ENCODE data around the gene GALE. TPM values are rescaled to one million over a fixed set of nuclear protein-coding genes. Genes with fewer than 3 reads are reported as not detected.

GALE gene
- total RNA-seq, 1 donor from 2014 or later: 33.9 TPM

DNA sequence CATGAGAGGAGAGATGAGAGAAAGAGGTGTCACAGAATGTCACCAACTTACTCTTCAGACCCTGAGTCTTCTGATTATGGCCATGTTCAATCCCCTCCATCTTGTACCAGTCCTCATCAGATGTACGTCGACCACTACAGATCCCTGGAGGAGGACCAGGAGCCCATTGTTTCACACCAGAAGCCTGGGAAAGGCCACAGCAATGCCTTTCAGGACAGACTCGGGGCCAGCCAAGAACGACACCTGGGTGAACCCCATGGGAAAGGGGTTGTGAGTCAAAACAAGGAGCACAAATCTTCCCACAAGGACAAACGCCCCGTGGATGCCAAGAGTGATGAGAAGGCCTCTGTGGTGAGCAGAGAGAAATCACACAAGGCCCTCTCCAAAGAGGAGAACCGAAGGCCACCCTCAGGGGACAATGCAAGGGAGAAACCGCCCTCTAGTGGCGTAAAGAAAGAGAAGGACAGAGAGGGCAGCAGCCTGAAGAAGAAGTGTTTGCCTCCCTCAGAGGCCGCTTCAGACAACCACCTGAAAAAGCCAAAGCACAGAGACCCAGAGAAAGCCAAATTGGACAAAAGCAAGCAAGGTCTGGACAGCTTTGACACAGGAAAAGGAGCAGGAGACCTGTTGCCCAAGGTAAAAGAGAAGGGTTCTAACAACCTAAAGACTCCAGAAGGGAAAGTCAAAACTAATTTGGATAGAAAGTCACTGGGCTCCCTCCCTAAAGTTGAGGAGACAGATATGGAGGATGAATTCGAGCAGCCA lies 49.3 kb downstream of the GALE start:
- Mint-ChIP-seq H3K27ac (ENCODE audit: unreplicated experiment) (no peak overlapping the region), H3K4me3 (ENCODE audit: unreplicated experiment) (no peak overlapping the region), H3K27me3 (ENCODE audit: unreplicated experiment) (no peaks in the 10 kb centered on the region), H3K4me1 (ENCODE audit: unreplicated experiment) (peaks cover 7% of the 10 kb centered on the region), H3K9me3 (ENCODE audit: unreplicated experiment) (no peaks in the 10 kb centered on the region), H3K36me3 (ENCODE audit: low read depth, unreplicated experiment) (peaks cover 50% of the 10 kb centered on the region)
- peak; percentile 44 for TF ChIP-seq CTCF (IDR thresholded peaks at IDR 0.05; ENCODE audit: unreplicated experiment)
- peak; percentile 42 for DNase-seq (ENCODE audit: low spot score)

GRCh38 chr1:23748016-23748415 lies 52.5 kb downstream of the GALE start:
- no peak for TF ChIP-seq CTCF (IDR thresholded peaks at IDR 0.05; ENCODE audit: unreplicated experiment)
- no peaks in the 10 kb centered on the region for H3K9me3 Mint-ChIP-seq (ENCODE audit: unreplicated experiment)
- no peak overlapping the region for H3K4me3 Mint-ChIP-seq (ENCODE audit: unreplicated experiment)
- H3K27ac Mint-ChIP-seq (ENCODE audit: unreplicated experiment): no peak overlapping the region
- peaks cover 15% of the 10 kb centered on the region for H3K4me1 Mint-ChIP-seq (ENCODE audit: unreplicated experiment)
- peaks cover 30% of the 10 kb centered on the region for H3K36me3 Mint-ChIP-seq (ENCODE audit: low read depth, unreplicated experiment)
- no peak for DNase-seq (ENCODE audit: low spot score)
- H3K27me3 Mint-ChIP-seq (ENCODE audit: unreplicated experiment): peaks cover 7% of the 10 kb centered on the region

Other genes starting within 250 kb of the GALE start
- 240 TPM for gene ID3, start 241.3 kb downstream of the GALE start, total RNA-seq (ENCODE audit: unreplicated experiment)
- 1,285 TPM for gene RPL11, start 108.9 kb downstream of the GALE start, total RNA-seq (ENCODE audit: unreplicated experiment)
- 54.4 TPM for gene ELOA, start 57.3 kb downstream of the GALE start, total RNA-seq (ENCODE audit: unreplicated experiment)
- gene PITHD1, start 22.3 kb downstream of the GALE start, total RNA-seq (ENCODE audit: unreplicated experiment): 35.4 TPM
- gene LYPLA2, start 9.6 kb downstream of the GALE start, total RNA-seq (ENCODE audit: unreplicated experiment): 138 TPM
- gene HMGCL, start 24.7 kb upstream of the GALE start, total RNA-seq (ENCODE audit: unreplicated experiment): 30.0 TPM
- 6.1 TPM for gene FUCA1, start 67.5 kb upstream of the GALE start, total RNA-seq (ENCODE audit: unreplicated experiment)
- not detected for gene CNR2, start 112.6 kb upstream of the GALE start, total RNA-seq (ENCODE audit: unreplicated experiment)
- 113 TPM for gene PNRC2, start 159.1 kb upstream of the GALE start, total RNA-seq (ENCODE audit: unreplicated experiment)
- 101 TPM for gene SRSF10, start 179.6 kb upstream of the GALE start, total RNA-seq (ENCODE audit: unreplicated experiment)

Measured in endothelial cell (in vitro differentiated cells).